T follicular helper cell (primary cell): Measurements from ENCODE around the gene SLC45A3.

Experiments used
- DNase-seq: peaks from one replicate; pipeline ENCODE4 v3.0.0-alpha.2; 2020; ENCODE audit warnings: low read depth

The SLC45A3 gene

GRCh38 chr1:205700865-205701401 is 20.6 kb upstream of the SLC45A3 start:
- no peak for DNase-seq

GRCh38 chr1:205699416-205699815 is 19.1 kb upstream of the SLC45A3 start:
- no peak for DNase-seq

- DNase-seq = no peak
Observed at GRCh38 chr1:205698921-205699320, 18.6 kb upstream of the SLC45A3 start.

GRCh38 chr1:205693421-205693991 is 13.2 kb upstream of the SLC45A3 start:
- no peak for DNase-seq

GRCh38 chr1:205692423-205692822 is 12.1 kb upstream of the SLC45A3 start:
- DNase-seq = no peak

- DNase-seq = no peak
Observed at GRCh38 chr1:205690122-205690756, 9.9 kb upstream of the SLC45A3 start.

GRCh38 chr1:205689479-205689878 is 9.2 kb upstream of the SLC45A3 start:
- no peak for DNase-seq

- no peak for DNase-seq
Observed at GRCh38 chr1:205688171-205689080, 8.1 kb upstream of the SLC45A3 start.

GRCh38 chr1:205687242-205687641 is 6.9 kb upstream of the SLC45A3 start:
- no peak for DNase-seq

GRCh38 chr1:205681364-205681763 is 1.1 kb upstream of the SLC45A3 start:
- no peak for DNase-seq

GRCh38 chr1:205678286-205679111 is 1.8 kb downstream of the SLC45A3 start:
- DNase-seq = no peak

GRCh38 chr1:205677167-205677566 is 3.1 kb downstream of the SLC45A3 start:
- DNase-seq = no peak

- DNase-seq = no peak
Observed at GRCh38 chr1:205676597-205676996, 3.7 kb downstream of the SLC45A3 start.

GRCh38 chr1:205676002-205676401 is 4.3 kb downstream of the SLC45A3 start:
- no peak for DNase-seq

- no peak for DNase-seq
Observed at GRCh38 chr1:205675247-205675646, 5.1 kb downstream of the SLC45A3 start.

- no peak for DNase-seq
Observed at GRCh38 chr1:205672970-205673369, 7.3 kb downstream of the SLC45A3 start.

- no peak for DNase-seq
Observed at GRCh38 chr1:205672395-205672889, 7.9 kb downstream of the SLC45A3 start.

- no peak for DNase-seq
Observed at GRCh38 chr1:205670611-205671430, 9.5 kb downstream of the SLC45A3 start.

GRCh38 chr1:205670150-205670446 is 10.2 kb downstream of the SLC45A3 start:
- no peak for DNase-seq

GRCh38 chr1:205669341-205670149 is 10.8 kb downstream of the SLC45A3 start:
- no peak for DNase-seq
